H9 (cell line): ENCODE results near the gene GPD1L. TPM values are rescaled to one million over a fixed set of nuclear protein-coding genes. Genes with fewer than 3 reads are reported as not detected.

Experiments used
- DNase-seq: peaks from one replicate; pipeline ENCODE4 v3.0.0-alpha.2; 2017
- H2AFZ ChIP-seq: one replicate; pipeline ENCODE4 v1.6.1; 2013; ENCODE audit warnings: mild to moderate bottlenecking, low read length, control low read depth, moderate library complexity
- H2AK5ac ChIP-seq: 2 replicates; pipeline ENCODE4 v1.6.1; 2013; ENCODE audit warnings: low read length, control low read depth, mixed read lengths; ENCODE audit not compliant: insufficient read length
- H2BK120ac ChIP-seq: one replicate; pipeline ENCODE4 v1.6.1; 2013; ENCODE audit warnings: low read depth, mild to moderate bottlenecking, low read length, control low read depth, inconsistent platforms; ENCODE audit not compliant: poor library complexity, severe bottlenecking
- H2BK12ac ChIP-seq: 2 replicates; pipeline ENCODE4 v1.6.1; 2013; ENCODE audit warnings: low read length, control low read depth, mixed read lengths, low read depth; ENCODE audit not compliant: insufficient read length
- H2BK15ac ChIP-seq: 2 replicates; pipeline ENCODE4 v1.6.1; 2013; ENCODE audit warnings: low read depth, low read length, control low read depth
- H2BK20ac ChIP-seq: one replicate; pipeline ENCODE4 v1.6.1; 2013; ENCODE audit warnings: low read depth, mild to moderate bottlenecking, low read length, control low read depth, inconsistent platforms; ENCODE audit not compliant: poor library complexity, severe bottlenecking
- H2BK5ac ChIP-seq: 2 replicates; pipeline ENCODE4 v1.6.1; 2013; ENCODE audit warnings: low read length, control low read depth, mixed read lengths; ENCODE audit not compliant: insufficient read length
- H3K14ac ChIP-seq: 2 replicates; pipeline ENCODE4 v1.6.1; 2013; ENCODE audit warnings: low read length, control low read depth; ENCODE audit not compliant: insufficient read depth
- H3K18ac ChIP-seq: 2 replicates; pipeline ENCODE4 v1.6.1; 2013; ENCODE audit warnings: low read depth, mild to moderate bottlenecking, mixed read lengths, low read length, control low read depth; ENCODE audit not compliant: insufficient read length
- H3K23ac ChIP-seq: 2 replicates; pipeline ENCODE4 v1.6.1; 2013; ENCODE audit warnings: low read length, control low read depth, mixed read lengths, low read depth; ENCODE audit not compliant: insufficient read length
- H3K23me2 ChIP-seq: 2 replicates; pipeline ENCODE4 v1.6.1; 2013; ENCODE audit warnings: low read depth, mild to moderate bottlenecking, mixed read lengths, low read length, control low read depth; ENCODE audit not compliant: insufficient read length, poor library complexity, severe bottlenecking
- H3K27ac ChIP-seq: 2 replicates; pipeline ENCODE4 v1.5.1; 2013; ENCODE audit warnings: low read length, control low read depth, mixed read lengths, low read depth; ENCODE audit not compliant: insufficient read length
- H3K27me3 ChIP-seq: 2 replicates; pipeline ENCODE4 v1.6.1; 2013; ENCODE audit warnings: low read length, control low read depth, inconsistent platforms; ENCODE audit not compliant: insufficient read depth
- H3K4ac ChIP-seq: 2 replicates; pipeline ENCODE4 v1.6.1; 2013; ENCODE audit warnings: low read depth, mild to moderate bottlenecking, control low read depth, inconsistent platforms, low read length, moderate library complexity
- H3K4me1 ChIP-seq: 2 replicates; pipeline ENCODE4 v1.6.1; 2013; ENCODE audit warnings: low read length, control low read depth, inconsistent platforms; ENCODE audit not compliant: insufficient read depth
- H3K4me2 ChIP-seq: 2 replicates; pipeline ENCODE4 v1.6.1; 2013; ENCODE audit warnings: low read length, control low read depth, mixed read lengths; ENCODE audit not compliant: insufficient read length, insufficient read depth
- H3K56ac ChIP-seq: 2 replicates; pipeline ENCODE4 v1.6.1; 2013; ENCODE audit warnings: low read depth, mild to moderate bottlenecking, mixed read lengths, low read length, control low read depth; ENCODE audit not compliant: insufficient read length
- H3K79me1 ChIP-seq: 2 replicates; pipeline ENCODE4 v1.6.1; 2013; ENCODE audit warnings: low read depth, mild to moderate bottlenecking, moderate library complexity, low read length, control low read depth, inconsistent platforms; ENCODE audit not compliant: insufficient read depth, poor library complexity, severe bottlenecking
- H3K79me2 ChIP-seq: 2 replicates; pipeline ENCODE4 v1.6.1; 2013; ENCODE audit warnings: low read length, control low read depth, inconsistent platforms; ENCODE audit not compliant: insufficient read depth
- H3K9ac ChIP-seq: 2 replicates; pipeline ENCODE4 v1.6.1; 2013; ENCODE audit warnings: low read length, control low read depth, mixed read lengths; ENCODE audit not compliant: insufficient read length; ENCODE audit errors: extremely low read depth
- H3K9me3 ChIP-seq: one replicate; pipeline ENCODE4 v1.6.1; 2013; ENCODE audit warnings: low read depth, low read length, inconsistent platforms; ENCODE audit not compliant: control insufficient read depth
- H3T11ph ChIP-seq: one replicate; pipeline ENCODE4 v1.6.1; 2013; ENCODE audit warnings: mild to moderate bottlenecking, low read length, control low read depth, inconsistent platforms
- H4K20me1 ChIP-seq: one replicate; pipeline ENCODE4 v1.6.1; 2013; ENCODE audit not compliant: control insufficient read depth, insufficient read length, insufficient read depth
- H4K5ac ChIP-seq: 2 replicates; pipeline ENCODE4 v1.6.1; 2013; ENCODE audit warnings: low read depth, mild to moderate bottlenecking, mixed read lengths, low read length, control low read depth; ENCODE audit not compliant: insufficient read length
- H4K8ac ChIP-seq: replicated peaks from 2 replicates; pipeline ENCODE4 v1.6.1; 2013; ENCODE audit warnings: low read length, control low read depth, mixed read lengths, low read depth; ENCODE audit not compliant: insufficient read length
- H4K91ac ChIP-seq: 2 replicates; pipeline ENCODE4 v1.6.1; 2013; ENCODE audit warnings: low read depth, mild to moderate bottlenecking, moderate library complexity, mixed read lengths, low read length, control low read depth; ENCODE audit not compliant: insufficient read length
- H3K27ac Mint-ChIP-seq, 3 experiments: 2 replicates in 2 of 3; 3 replicates in 1 of 3; pipeline ENCODE4 v1.8.0; 2020 to 2021; ENCODE audit warnings: mixed read lengths in 3 of 3, mild to moderate bottlenecking in 1 of 3, moderate library complexity in 1 of 3
- H3K27me3 Mint-ChIP-seq: 2 replicates; pipeline ENCODE4 v1.8.0; 2021; ENCODE audit warnings: low read depth, mild to moderate bottlenecking, moderate library complexity, mixed read lengths
- H3K36me3 Mint-ChIP-seq, 3 experiments: 2 replicates in 2 of 3; 3 replicates in 1 of 3; pipeline ENCODE4 v1.8.0; 2020 to 2021; ENCODE audit warnings: low read depth in 3 of 3, mixed read lengths in 3 of 3; ENCODE audit not compliant: insufficient read depth in 1 of 3
- H3K4me1 Mint-ChIP-seq, 2 experiments: 2 replicates each; pipeline ENCODE4 v1.8.0; 2020; ENCODE audit warnings: mixed read lengths in 2 of 2
- H3K4me3 Mint-ChIP-seq, 2 experiments: 2 replicates in 1 of 2; 3 replicates in 1 of 2; pipeline ENCODE4 v1.8.0; 2020 to 2021; ENCODE audit warnings: mild to moderate bottlenecking in 2 of 2, mixed read lengths in 2 of 2, moderate library complexity in 1 of 2
- H3K9me3 Mint-ChIP-seq, 2 experiments: 2 replicates in 1 of 2; 3 replicates in 1 of 2; pipeline ENCODE4 v1.8.0; 2020; ENCODE audit warnings: mild to moderate bottlenecking in 2 of 2, mixed read lengths in 2 of 2, moderate library complexity in 1 of 2
- WGBS: extraction: QIAGEN DNeasy Blood & Tissue Kit; methylation state at CpG from one replicate; pipeline ENCODE4 v1.1.7; 2013; ENCODE audit warnings: missing lambda C conversion rate, low lambda C conversion rate, mixed read lengths; ENCODE audit not compliant: insufficient read length; ENCODE audit errors: extremely low coverage; 5-methylcytosine and 5-hydroxymethylcytosine counted together
- total RNA-seq: library from RNA; stranded (reverse); gene quantifications from 2 replicates; pipeline ENCODE4 v1.2.1, GENCODE V29; 2021
- TF ChIP-seq, protein P1 (sequence below): fragments of 200-600 bp; sonication (generic); conservative IDR thresholded peaks from 3 replicates; pipeline ENCODE4 v1.8.0; 2021; ENCODE audit warnings: antibody characterized with exemption, mild to moderate bottlenecking

Gene GPD1L
- total RNA-seq, 1 experiment from 2014 or later = 3.7 TPM

DNA sequence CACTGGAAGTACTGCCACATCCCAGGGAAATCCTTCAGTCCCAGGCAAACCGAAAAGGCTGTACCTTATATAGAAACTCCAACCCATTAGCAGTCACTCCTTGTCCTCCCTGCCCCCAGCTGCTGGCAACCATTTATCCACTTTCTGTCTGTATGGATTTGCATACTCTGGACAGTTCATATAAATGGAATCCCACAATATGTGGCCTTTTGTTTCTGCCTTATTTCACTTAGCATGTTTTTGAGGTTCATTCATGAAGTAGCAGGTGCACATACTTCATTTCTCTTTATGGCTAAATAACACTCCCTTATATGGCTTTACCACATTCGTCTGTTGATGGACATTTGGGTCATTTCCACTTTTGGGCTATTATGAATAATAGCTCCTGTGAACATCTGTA, 80.5 kb downstream of the GPD1L start:
- Histone ChIP-seq H3K14ac (no peak overlapping the region), H3K79me2 (no peaks in the 10 kb centered on the region), H2BK12ac (no peak overlapping the region), H3K27me3 (no peaks in the 10 kb centered on the region), H3K4ac (no peak overlapping the region), H3K23me2 (no peaks in the 10 kb centered on the region), H2AK5ac (no peak overlapping the region), H3K79me1 (no peaks in the 10 kb centered on the region), H3K23ac (no peak overlapping the region), H2BK5ac (no peak overlapping the region), H4K5ac (no peak overlapping the region), H3K4me1 (no peaks in the 10 kb centered on the region), H4K91ac (no peak overlapping the region), H3K4me2 (no peak overlapping the region), H4K8ac (no peak overlapping the region), H3K9ac (no peak overlapping the region), H2BK20ac (no peak overlapping the region), H2BK15ac (no peak overlapping the region), H3K27ac (no peak overlapping the region), H2AFZ (no peak overlapping the region), H3K56ac (no peak overlapping the region), H3K9me3 (no peaks in the 10 kb centered on the region), H3T11ph (no peak overlapping the region), H2BK120ac (no peak overlapping the region), H4K20me1 (no peaks in the 10 kb centered on the region), H3K18ac (no peak overlapping the region)
- Mint-ChIP-seq H3K36me3 (no peaks in the 10 kb centered on the region), H3K4me1 (peaks cover 21 to 22% of the 10 kb centered on the region in 2 experiments), H3K9me3 (no peaks in the 10 kb centered on the region), H3K27me3 (peaks cover 5% of the 10 kb centered on the region), H3K27ac (no peak overlapping the region), H3K4me3 (no peak overlapping the region)
- DNase-seq = no peak
- no CpG with 5 or more reads among the region's 2 CpGs for WGBS
- TF ChIP-seq, protein P1, sequence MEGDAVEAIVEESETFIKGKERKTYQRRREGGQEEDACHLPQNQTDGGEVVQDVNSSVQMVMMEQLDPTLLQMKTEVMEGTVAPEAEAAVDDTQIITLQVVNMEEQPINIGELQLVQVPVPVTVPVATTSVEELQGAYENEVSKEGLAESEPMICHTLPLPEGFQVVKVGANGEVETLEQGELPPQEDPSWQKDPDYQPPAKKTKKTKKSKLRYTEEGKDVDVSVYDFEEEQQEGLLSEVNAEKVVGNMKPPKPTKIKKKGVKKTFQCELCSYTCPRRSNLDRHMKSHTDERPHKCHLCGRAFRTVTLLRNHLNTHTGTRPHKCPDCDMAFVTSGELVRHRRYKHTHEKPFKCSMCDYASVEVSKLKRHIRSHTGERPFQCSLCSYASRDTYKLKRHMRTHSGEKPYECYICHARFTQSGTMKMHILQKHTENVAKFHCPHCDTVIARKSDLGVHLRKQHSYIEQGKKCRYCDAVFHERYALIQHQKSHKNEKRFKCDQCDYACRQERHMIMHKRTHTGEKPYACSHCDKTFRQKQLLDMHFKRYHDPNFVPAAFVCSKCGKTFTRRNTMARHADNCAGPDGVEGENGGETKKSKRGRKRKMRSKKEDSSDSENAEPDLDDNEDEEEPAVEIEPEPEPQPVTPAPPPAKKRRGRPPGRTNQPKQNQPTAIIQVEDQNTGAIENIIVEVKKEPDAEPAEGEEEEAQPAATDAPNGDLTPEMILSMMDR = no peak
